Stimulated activated CD4-positive, alpha-beta T cell treated with anti-CD3 and anti-CD28 coated beads, Interleukin-12 subunit alpha, Interleukin-12 subunit beta, amount 100 ng/mL, for 4 hours (primary cell): ENCODE results near the gene ITM2C.
A peak's percentile ranks its signal among the peaks of the same experiment; 100 is the strongest.

Experiments
- DNase-seq: peaks from one replicate; pipeline ENCODE4 v3.0.0-alpha.2; 2020

Gene ITM2C

GRCh38 chr2:230893841-230894781 is 29.4 kb downstream of the ITM2C start:
- DNase-seq, result no peak

GRCh38 chr2:230895536-230896345 is 31.0 kb downstream of the ITM2C start:
- no peak for DNase-seq

- DNase-seq, result no peak
Measured at GRCh38 chr2:230896346-230897115, 31.8 kb downstream of the ITM2C start.

GRCh38 chr2:230898016-230898712 is 33.4 kb downstream of the ITM2C start:
- DNase-seq, result no peak

GRCh38 chr2:230898713-230899091 is 34.0 kb downstream of the ITM2C start:
- no peak for DNase-seq

- DNase-seq, result no peak
Measured at GRCh38 chr2:230899287-230899686, 34.5 kb downstream of the ITM2C start.

- DNase-seq, result peak; percentile 37
Measured at GRCh38 chr2:230899786-230900185, 35.0 kb downstream of the ITM2C start.

GRCh38 chr2:230900336-230900995 is 35.7 kb downstream of the ITM2C start:
- no peak for DNase-seq

GRCh38 chr2:230901006-230901405 is 36.3 kb downstream of the ITM2C start:
- no peak for DNase-seq

GRCh38 chr2:230902180-230902899 is 37.6 kb downstream of the ITM2C start:
- DNase-seq, result peak; percentile 58

GRCh38 chr2:230903231-230904150 is 38.7 kb downstream of the ITM2C start:
- DNase-seq, result no peak

GRCh38 chr2:230904856-230905447 is 40.2 kb downstream of the ITM2C start:
- no peak for DNase-seq

GRCh38 chr2:230905448-230906421 is 41.0 kb downstream of the ITM2C start:
- DNase-seq, result peak; percentile 81

GRCh38 chr2:230906471-230907230 is 41.9 kb downstream of the ITM2C start:
- no peak for DNase-seq

GRCh38 chr2:230907361-230908091 is 42.8 kb downstream of the ITM2C start:
- no peak for DNase-seq

GRCh38 chr2:230908092-230908594 is 43.4 kb downstream of the ITM2C start:
- no peak for DNase-seq
